ENCODE results near the gene CNKSR2. TPM values are rescaled to one million over a fixed set of nuclear protein-coding genes. Genes with fewer than 3 reads are reported as not detected.
"Not testable (repeated sequence)": the region's sequence is repeated elsewhere in the genome, so short reads cannot be mapped to it uniquely, and the experiment has no call there.

The CNKSR2 gene
- total RNA-seq, 1 donor from 2014 or later, result 3.4 TPM

DNA sequence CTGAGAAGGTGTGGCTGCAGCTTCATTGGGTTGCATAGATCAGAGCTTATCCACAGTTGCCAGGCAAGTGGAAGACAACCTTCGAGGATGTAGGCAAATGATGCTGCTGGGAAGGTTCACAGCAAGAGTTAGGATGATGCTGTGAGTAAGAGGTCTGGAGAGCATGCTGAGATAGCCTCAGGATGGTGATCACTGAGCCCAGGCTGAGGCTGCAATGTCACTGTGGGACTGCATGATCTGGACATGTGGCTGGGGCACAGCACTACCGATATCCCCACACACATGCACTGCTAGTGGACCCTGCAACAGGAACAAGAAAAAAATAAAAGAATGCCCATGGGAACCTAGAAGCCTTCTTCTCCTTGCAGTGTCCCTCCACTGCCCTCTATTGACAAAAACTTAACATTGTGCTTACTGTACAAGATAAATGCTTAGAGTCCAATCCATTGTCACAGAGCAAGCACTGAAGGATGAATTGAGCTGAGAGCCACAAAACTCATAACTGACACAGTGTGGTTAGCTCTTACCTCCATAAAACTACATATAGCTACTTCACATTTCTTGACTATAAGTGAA lies 105.6 kb downstream of the CNKSR2 start:
- TF ChIP-seq, protein P1, sequence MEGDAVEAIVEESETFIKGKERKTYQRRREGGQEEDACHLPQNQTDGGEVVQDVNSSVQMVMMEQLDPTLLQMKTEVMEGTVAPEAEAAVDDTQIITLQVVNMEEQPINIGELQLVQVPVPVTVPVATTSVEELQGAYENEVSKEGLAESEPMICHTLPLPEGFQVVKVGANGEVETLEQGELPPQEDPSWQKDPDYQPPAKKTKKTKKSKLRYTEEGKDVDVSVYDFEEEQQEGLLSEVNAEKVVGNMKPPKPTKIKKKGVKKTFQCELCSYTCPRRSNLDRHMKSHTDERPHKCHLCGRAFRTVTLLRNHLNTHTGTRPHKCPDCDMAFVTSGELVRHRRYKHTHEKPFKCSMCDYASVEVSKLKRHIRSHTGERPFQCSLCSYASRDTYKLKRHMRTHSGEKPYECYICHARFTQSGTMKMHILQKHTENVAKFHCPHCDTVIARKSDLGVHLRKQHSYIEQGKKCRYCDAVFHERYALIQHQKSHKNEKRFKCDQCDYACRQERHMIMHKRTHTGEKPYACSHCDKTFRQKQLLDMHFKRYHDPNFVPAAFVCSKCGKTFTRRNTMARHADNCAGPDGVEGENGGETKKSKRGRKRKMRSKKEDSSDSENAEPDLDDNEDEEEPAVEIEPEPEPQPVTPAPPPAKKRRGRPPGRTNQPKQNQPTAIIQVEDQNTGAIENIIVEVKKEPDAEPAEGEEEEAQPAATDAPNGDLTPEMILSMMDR (conservative IDR thresholded peaks at IDR 0.05; ENCODE audit: low read depth, low read length), result peak; percentile 61
- no peak overlapping the region for H3K4me3 ChIP-seq (ENCODE audit: low read depth, low read length)
- DNase-seq (ENCODE audit: low read depth), result peak; percentile 9

DNA sequence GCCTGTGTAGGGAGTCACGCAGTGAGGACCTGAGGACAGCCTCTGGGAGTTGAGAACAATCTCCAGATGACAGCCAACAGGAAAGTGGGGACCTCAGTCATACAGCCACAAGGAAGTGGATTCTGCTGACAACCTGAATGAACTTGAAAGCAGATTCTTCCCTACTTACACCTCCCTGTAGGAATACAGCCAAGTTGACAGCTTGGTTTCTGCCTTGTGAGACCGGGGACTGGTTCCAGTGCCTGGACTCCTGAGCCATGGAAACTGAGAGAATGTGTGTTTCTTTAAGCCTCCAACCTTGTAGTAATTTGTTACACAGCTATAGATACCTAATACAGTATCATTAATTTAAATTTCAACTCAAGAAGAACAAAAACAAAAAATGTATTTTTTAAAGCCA lies 107.5 kb downstream of the CNKSR2 start:
- H3K4me3 ChIP-seq (ENCODE audit: low read depth, low read length), result no peak overlapping the region
- TF ChIP-seq, protein P1 (conservative IDR thresholded peaks at IDR 0.05; ENCODE audit: low read depth, low read length), result no peak
- no peak for DNase-seq (ENCODE audit: low read depth)

DNA sequence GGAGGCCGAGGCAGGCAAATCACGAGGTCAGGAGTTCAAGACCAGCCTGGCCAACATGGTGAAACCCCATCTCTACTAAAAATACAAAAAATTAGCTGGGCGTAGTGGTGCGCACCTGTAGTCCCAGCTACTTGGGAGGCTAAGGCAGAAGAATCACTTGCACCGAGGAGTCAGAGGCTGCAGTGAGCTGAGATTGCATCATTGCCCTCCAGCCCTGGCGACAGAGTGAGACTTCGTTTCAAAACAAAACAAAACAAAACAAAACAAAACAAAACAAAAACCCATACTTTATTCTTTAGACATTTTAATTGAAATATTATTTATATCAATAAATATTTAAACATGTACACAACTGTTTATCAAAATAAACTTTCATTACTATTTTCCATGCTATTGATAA lies 109.8 kb downstream of the CNKSR2 start:
- DNase-seq (ENCODE audit: low read depth), result not testable (repeated sequence)

GRCh38 chrX:21487832-21488231 lies 113.6 kb downstream of the CNKSR2 start:
- no peak for DNase-seq (ENCODE audit: low read depth)
- H3K4me3 ChIP-seq (ENCODE audit: low read depth, low read length), result no peak overlapping the region
- TF ChIP-seq, protein P1 (conservative IDR thresholded peaks at IDR 0.05; ENCODE audit: low read depth, low read length), result no peak

More for the DNA sequence above, 109.8 kb downstream of the CNKSR2 start:
- not testable (repeated sequence) for H3K4me3 ChIP-seq (ENCODE audit: low read depth, low read length)

- H3K4me3 ChIP-seq (ENCODE audit: low read depth, low read length), result no peak overlapping the region
- DNase-seq (ENCODE audit: low read depth), result no peak
- TF ChIP-seq, protein P1 (conservative IDR thresholded peaks at IDR 0.05; ENCODE audit: low read depth, low read length), result no peak
Observed at GRCh38 chrX:21490341-21490740, 116.1 kb downstream of the CNKSR2 start.

GRCh38 chrX:21493226-21493830 lies 119.1 kb downstream of the CNKSR2 start:
- no peak overlapping the region for H3K4me3 ChIP-seq (ENCODE audit: low read depth, low read length)
- TF ChIP-seq, protein P1 (conservative IDR thresholded peaks at IDR 0.05; ENCODE audit: low read depth, low read length), result no peak
- no peak for DNase-seq (ENCODE audit: low read depth)

GRCh38 chrX:21503593-21503992 lies 129.4 kb downstream of the CNKSR2 start:
- TF ChIP-seq, protein P1 (conservative IDR thresholded peaks at IDR 0.05; ENCODE audit: low read depth, low read length), result no peak
- DNase-seq (ENCODE audit: low read depth), result no peak
- no peak overlapping the region for H3K4me3 ChIP-seq (ENCODE audit: low read depth, low read length)
